ENCODE data around the gene NUDT4B. TPM values are rescaled to one million over a fixed set of nuclear protein-coding genes. Genes with fewer than 3 reads are reported as not detected.
"Not testable (repeated sequence)": the region's sequence is repeated elsewhere in the genome, so short reads cannot be mapped to it uniquely, and the experiment has no call there.

The NUDT4B gene
- total RNA-seq, 2 donors from 2014 or later, result 0.65 TPM; not detected in 1

DNA sequence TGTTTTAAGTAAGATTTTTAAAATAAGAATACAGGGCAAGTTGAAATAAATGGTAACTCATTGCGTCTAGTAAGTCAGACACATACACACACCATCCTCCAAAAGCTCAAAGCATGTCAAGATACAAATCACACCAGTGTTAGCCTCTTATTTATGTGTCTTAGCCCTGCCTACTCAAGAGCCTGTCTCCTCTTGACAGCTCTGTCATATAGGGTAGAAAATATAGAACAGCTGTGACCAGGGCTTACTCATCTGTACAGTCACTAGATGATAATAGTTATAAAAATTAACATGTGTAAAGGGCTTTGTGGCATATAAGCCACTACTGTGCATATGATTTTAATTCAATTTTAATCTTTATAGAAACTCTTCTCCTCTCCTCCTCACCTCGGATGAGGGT is 7.7 kb downstream of the NUDT4B start:
- not testable (repeated sequence) for H3K36me3 Mint-ChIP-seq (ENCODE audit: insufficient read depth in 2 of 2); H3K9me3 Mint-ChIP-seq; DNase-seq; H3K4me3 Mint-ChIP-seq; H3K27ac Mint-ChIP-seq; H3K4me1 Mint-ChIP-seq (ENCODE audit: low read depth); H3K27me3 Mint-ChIP-seq (ENCODE audit: low read depth)
- peak; percentile 26 to 41 for ATAC-seq (replicated peaks in 1 of 2)

DNA sequence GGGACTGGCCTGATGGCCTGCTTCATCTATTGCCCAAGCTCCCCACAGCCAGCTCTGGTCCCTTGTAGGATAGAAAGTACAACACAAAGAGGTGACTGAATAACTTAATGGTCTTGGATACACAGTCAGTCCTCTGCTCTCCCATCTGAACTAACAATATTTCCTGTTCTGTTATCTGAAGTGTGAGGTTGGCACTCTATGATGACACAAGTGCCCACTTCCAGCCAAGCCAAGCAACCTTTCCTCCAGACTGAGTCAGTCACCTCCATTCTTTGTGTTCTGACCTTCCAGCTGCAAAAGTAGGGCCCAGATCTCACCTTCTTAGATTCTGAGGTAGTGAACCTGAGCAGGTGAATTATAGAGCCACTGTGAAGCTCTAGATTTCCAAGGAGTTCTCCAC is 8.9 kb downstream of the NUDT4B start:
- H3K9me3 Mint-ChIP-seq; H3K36me3 Mint-ChIP-seq (ENCODE audit: insufficient read depth in 2 of 2); H3K4me3 Mint-ChIP-seq; H3K27me3 Mint-ChIP-seq (ENCODE audit: low read depth); H3K27ac Mint-ChIP-seq; ATAC-seq (replicated peaks in 1 of 2); DNase-seq; H3K4me1 Mint-ChIP-seq (ENCODE audit: low read depth): not testable (repeated sequence)

DNA sequence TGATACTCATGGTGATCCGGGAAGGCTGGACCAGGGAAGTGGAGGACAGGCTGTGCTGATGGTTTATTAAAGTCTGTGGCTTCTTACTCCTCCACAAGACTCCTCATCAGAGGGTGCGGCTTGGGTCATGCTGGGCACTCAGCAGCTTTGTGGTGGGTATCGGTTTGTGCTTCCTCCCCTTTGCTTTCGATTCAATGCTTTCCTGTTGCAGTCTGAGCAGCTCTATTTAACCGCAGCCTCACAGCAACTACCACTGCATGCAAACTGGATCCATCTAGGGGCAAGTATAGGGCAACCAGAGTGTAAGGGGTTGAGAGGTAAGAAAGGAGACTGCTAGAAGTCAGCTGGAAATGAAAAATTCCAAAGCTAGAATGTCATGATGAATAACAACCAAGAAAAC is 9.8 kb downstream of the NUDT4B start:
- H3K36me3 Mint-ChIP-seq (ENCODE audit: insufficient read depth in 2 of 2); H3K27me3 Mint-ChIP-seq (ENCODE audit: low read depth); H3K27ac Mint-ChIP-seq; H3K4me1 Mint-ChIP-seq (ENCODE audit: low read depth); H3K9me3 Mint-ChIP-seq; DNase-seq; H3K4me3 Mint-ChIP-seq: not testable (repeated sequence)
- peak; percentile 89 to 92 for ATAC-seq (replicated peaks in 1 of 2)

GRCh38 chr1:148758925-148759324 is 10.4 kb downstream of the NUDT4B start:
- H3K27ac Mint-ChIP-seq, result not testable (repeated sequence)
- peak in 1 of 2 donors; percentile 27 for ATAC-seq (replicated peaks in 1 of 2)

GRCh38 chr1:148759749-148760148 is 11.2 kb downstream of the NUDT4B start:
- not testable (repeated sequence) for H3K27me3 Mint-ChIP-seq (ENCODE audit: low read depth); H3K4me1 Mint-ChIP-seq (ENCODE audit: low read depth); H3K4me3 Mint-ChIP-seq; H3K9me3 Mint-ChIP-seq; H3K27ac Mint-ChIP-seq; H3K36me3 Mint-ChIP-seq (ENCODE audit: insufficient read depth in 2 of 2)
- ATAC-seq (replicated peaks in 1 of 2), result peak; percentile 48 to 58
- peak; percentile 48 to 50 for DNase-seq

More at GRCh38 chr1:148758925-148759324, 10.4 kb downstream of the NUDT4B start:
- not testable (repeated sequence) for H3K27me3 Mint-ChIP-seq (ENCODE audit: low read depth); H3K36me3 Mint-ChIP-seq (ENCODE audit: insufficient read depth in 2 of 2); H3K4me3 Mint-ChIP-seq; H3K4me1 Mint-ChIP-seq (ENCODE audit: low read depth); H3K9me3 Mint-ChIP-seq; DNase-seq

- not testable (repeated sequence) for DNase-seq; H3K4me3 Mint-ChIP-seq; H3K4me1 Mint-ChIP-seq (ENCODE audit: low read depth)
These were observed 11.6 kb downstream of the NUDT4B start for GRCh38 chr1:148760206-148760605.

DNA sequence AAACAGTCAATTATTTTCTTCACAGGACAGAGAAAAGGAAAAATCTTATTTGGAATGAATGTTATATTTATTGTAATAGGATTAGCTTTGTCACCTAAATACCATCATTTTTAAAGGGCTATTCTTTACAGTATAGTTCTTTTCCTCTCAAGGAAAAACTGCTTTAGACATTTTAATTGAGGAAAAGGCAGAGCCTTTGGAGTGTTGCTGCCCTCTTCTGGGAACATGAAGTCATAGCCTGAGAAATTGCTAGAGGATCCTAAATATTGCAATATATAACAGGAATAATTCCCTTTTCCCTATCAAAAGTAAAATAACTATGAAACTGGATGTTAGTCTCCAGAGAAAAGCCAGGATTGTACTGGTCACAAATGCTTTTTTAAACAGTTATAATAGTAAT is 12.8 kb downstream of the NUDT4B start:
- not testable (repeated sequence) for H3K27me3 Mint-ChIP-seq (ENCODE audit: low read depth); H3K4me3 Mint-ChIP-seq; H3K27ac Mint-ChIP-seq; ATAC-seq (replicated peaks in 1 of 2); H3K36me3 Mint-ChIP-seq (ENCODE audit: insufficient read depth in 2 of 2); H3K9me3 Mint-ChIP-seq; H3K4me1 Mint-ChIP-seq (ENCODE audit: low read depth); DNase-seq

More at GRCh38 chr1:148760206-148760605, 11.6 kb downstream of the NUDT4B start:
- H3K9me3 Mint-ChIP-seq; H3K27me3 Mint-ChIP-seq (ENCODE audit: low read depth); ATAC-seq (replicated peaks in 1 of 2); H3K27ac Mint-ChIP-seq; H3K36me3 Mint-ChIP-seq (ENCODE audit: insufficient read depth in 2 of 2): not testable (repeated sequence)

- not testable (repeated sequence) for H3K27ac Mint-ChIP-seq; H3K27me3 Mint-ChIP-seq (ENCODE audit: low read depth); DNase-seq; H3K9me3 Mint-ChIP-seq; H3K36me3 Mint-ChIP-seq (ENCODE audit: insufficient read depth in 2 of 2); ATAC-seq (replicated peaks in 1 of 2); H3K4me1 Mint-ChIP-seq (ENCODE audit: low read depth); H3K4me3 Mint-ChIP-seq
These were observed 16.9 kb downstream of the NUDT4B start for GRCh38 chr1:148765238-148766019.

GRCh38 chr1:148768541-148768940 is 20.0 kb downstream of the NUDT4B start:
- not testable (repeated sequence) for H3K36me3 Mint-ChIP-seq (ENCODE audit: insufficient read depth in 2 of 2); H3K4me3 Mint-ChIP-seq; H3K9me3 Mint-ChIP-seq; DNase-seq; H3K27ac Mint-ChIP-seq; H3K27me3 Mint-ChIP-seq (ENCODE audit: low read depth); H3K4me1 Mint-ChIP-seq (ENCODE audit: low read depth)
- ATAC-seq (replicated peaks in 1 of 2), result peak in 1 of 2 donors; percentile 55

DNA sequence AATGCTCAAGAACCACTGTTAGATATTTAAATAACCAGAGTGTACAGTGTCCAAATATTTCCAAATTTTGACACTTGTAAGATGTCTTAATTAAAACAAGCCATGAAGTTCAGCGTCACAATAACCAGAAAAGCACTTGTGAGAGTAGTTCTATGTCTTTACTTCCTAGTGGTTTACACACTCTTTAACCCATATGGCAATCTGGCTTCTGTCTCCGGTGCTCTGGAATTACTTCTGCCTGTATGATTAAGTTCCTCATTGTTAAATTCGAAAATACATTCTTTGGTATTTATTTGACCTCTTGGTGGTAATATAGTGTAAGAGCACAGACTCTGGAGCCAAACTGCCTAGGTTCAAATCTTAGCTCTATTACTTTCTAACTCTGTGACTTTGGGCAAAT is 20.9 kb downstream of the NUDT4B start:
- H3K27ac Mint-ChIP-seq; ATAC-seq (replicated peaks in 1 of 2); H3K27me3 Mint-ChIP-seq (ENCODE audit: low read depth): not testable (repeated sequence)

DNA sequence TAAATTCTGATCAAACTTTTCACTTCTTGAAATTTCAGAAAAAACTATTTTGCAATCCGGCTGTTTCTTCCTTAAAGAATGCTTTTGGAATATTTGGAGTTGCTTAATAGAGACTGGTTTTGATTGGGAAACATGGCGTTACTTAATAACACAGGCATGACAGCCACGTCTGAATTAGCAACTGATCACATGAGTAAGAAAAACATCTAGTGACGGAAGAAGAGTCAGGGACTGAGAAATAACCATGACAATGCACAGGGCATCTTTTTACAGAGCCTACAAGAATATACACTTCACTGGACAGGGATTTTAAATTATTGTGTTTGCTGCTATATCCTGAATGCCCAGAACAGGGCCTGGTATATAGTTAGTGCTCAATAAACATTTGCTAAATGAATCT is 25.1 kb downstream of the NUDT4B start:
- not testable (repeated sequence) for ATAC-seq (replicated peaks in 1 of 2); H3K9me3 Mint-ChIP-seq; H3K4me3 Mint-ChIP-seq; H3K27ac Mint-ChIP-seq; DNase-seq; H3K4me1 Mint-ChIP-seq (ENCODE audit: low read depth); H3K27me3 Mint-ChIP-seq (ENCODE audit: low read depth); H3K36me3 Mint-ChIP-seq (ENCODE audit: insufficient read depth in 2 of 2)

More for the DNA sequence above, 20.9 kb downstream of the NUDT4B start:
- not testable (repeated sequence) for DNase-seq; H3K4me3 Mint-ChIP-seq; H3K9me3 Mint-ChIP-seq; H3K4me1 Mint-ChIP-seq (ENCODE audit: low read depth); H3K36me3 Mint-ChIP-seq (ENCODE audit: insufficient read depth in 2 of 2)

DNA sequence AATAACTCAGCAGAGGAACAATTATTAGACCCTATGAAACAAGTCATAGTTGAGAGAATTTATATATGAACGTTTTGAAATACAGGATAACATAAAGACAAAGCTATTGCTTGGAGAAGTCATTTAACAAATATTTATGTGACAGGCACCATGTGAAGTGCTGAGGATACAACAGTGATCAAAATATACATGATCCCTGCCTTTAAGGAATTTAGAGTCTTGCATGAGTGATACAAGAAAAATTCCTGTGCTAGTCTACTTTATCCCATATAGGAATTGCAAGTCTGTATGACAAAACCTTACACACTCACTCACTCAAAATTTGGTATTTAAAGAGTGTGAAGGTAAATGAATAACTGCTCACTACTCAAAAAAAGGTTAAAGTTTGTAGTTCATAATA is 25.5 kb downstream of the NUDT4B start:
- not testable (repeated sequence) for H3K27ac Mint-ChIP-seq; DNase-seq; H3K27me3 Mint-ChIP-seq (ENCODE audit: low read depth); H3K36me3 Mint-ChIP-seq (ENCODE audit: insufficient read depth in 2 of 2); H3K4me1 Mint-ChIP-seq (ENCODE audit: low read depth); ATAC-seq (replicated peaks in 1 of 2); H3K4me3 Mint-ChIP-seq; H3K9me3 Mint-ChIP-seq

DNA sequence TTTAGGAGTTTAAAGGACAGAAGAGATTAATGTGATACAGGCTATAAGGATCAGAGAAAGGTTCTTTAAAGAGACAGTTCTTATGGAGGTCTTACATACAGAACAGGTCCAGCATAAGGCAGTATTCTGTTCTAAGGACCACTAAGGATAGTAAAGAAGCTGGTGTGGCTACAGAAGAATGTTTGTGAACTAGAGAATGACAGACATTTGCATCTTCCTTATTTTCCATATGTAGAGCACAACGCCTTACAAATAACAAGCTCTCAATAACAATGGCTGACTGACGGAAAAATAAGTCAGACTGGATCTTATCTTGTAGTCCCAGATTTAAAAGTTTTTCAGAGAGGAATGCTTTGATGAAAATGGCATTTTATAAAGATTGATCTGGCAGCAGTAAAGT is 26.7 kb downstream of the NUDT4B start:
- H3K9me3 Mint-ChIP-seq; DNase-seq; H3K27ac Mint-ChIP-seq; H3K4me3 Mint-ChIP-seq; ATAC-seq (replicated peaks in 1 of 2); H3K36me3 Mint-ChIP-seq (ENCODE audit: insufficient read depth in 2 of 2); H3K4me1 Mint-ChIP-seq (ENCODE audit: low read depth); H3K27me3 Mint-ChIP-seq (ENCODE audit: low read depth): not testable (repeated sequence)

DNA sequence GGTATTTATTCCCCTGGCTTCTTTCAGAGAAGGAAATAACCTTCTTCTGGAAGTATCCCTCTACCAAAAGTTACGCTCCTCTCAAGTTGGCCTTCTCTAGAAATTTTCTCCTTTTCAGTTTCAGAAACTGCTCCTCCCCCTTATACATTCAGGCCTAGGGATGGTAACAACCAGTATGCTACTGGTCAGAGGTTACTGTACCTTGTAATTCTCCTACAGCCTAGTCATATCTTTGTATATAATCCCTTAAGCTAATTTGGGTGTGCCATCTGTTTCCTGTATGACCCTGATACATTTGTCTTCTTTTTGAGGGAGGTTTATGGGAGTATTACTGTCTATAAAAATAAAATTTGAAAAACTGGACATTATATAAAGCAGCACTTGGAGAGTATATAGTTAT is 29.1 kb downstream of the NUDT4B start:
- H3K36me3 Mint-ChIP-seq (ENCODE audit: insufficient read depth in 2 of 2); H3K9me3 Mint-ChIP-seq; ATAC-seq (replicated peaks in 1 of 2); H3K4me3 Mint-ChIP-seq; H3K4me1 Mint-ChIP-seq (ENCODE audit: low read depth); DNase-seq; H3K27ac Mint-ChIP-seq; H3K27me3 Mint-ChIP-seq (ENCODE audit: low read depth): not testable (repeated sequence)
